Stimulated activated naive CD8-positive, alpha-beta T cell treated with anti-CD3 and anti-CD28 coated beads, Interleukin-15, amount 100 ng/mL, for 72 hours (primary cell): ENCODE results near the gene BBS12.
A peak's percentile ranks its signal among the peaks of the same experiment; 100 is the strongest.

ENCODE experiments used
- ATAC-seq: fragments of 150-1000 bp; cut with Tn5 transposase; 2 replicates; pipeline ENCODE4 v1.10.0; 2021; ENCODE audit warnings: mild to moderate bottlenecking, moderate library complexity
- DNase-seq, 2 donors: peaks; one replicate each; pipeline ENCODE4 v3.0.0; 2021 to 2022
- H3K27ac Mint-ChIP-seq, 2 donors: one replicate each; pipeline ENCODE4 v1.8.0; 2022; ENCODE audit warnings: mild to moderate bottlenecking in 2 of 2, mixed read lengths in 2 of 2, moderate library complexity in 2 of 2
- H3K27me3 Mint-ChIP-seq: one replicate; pipeline ENCODE4 v1.8.0; 2022; ENCODE audit warnings: mixed read lengths
- H3K4me1 Mint-ChIP-seq: one replicate; pipeline ENCODE4 v1.8.0; 2022; ENCODE audit warnings: mild to moderate bottlenecking, mixed read lengths
- H3K4me3 Mint-ChIP-seq, 2 donors: one replicate each; pipeline ENCODE4 v1.8.0; 2022; ENCODE audit warnings: mild to moderate bottlenecking in 2 of 2, mixed read lengths in 2 of 2, moderate library complexity in 1 of 2
- H3K9me3 Mint-ChIP-seq, 2 donors: one replicate each; pipeline ENCODE4 v1.8.0; 2022; ENCODE audit warnings: mixed read lengths in 2 of 2

BBS12 gene

DNA sequence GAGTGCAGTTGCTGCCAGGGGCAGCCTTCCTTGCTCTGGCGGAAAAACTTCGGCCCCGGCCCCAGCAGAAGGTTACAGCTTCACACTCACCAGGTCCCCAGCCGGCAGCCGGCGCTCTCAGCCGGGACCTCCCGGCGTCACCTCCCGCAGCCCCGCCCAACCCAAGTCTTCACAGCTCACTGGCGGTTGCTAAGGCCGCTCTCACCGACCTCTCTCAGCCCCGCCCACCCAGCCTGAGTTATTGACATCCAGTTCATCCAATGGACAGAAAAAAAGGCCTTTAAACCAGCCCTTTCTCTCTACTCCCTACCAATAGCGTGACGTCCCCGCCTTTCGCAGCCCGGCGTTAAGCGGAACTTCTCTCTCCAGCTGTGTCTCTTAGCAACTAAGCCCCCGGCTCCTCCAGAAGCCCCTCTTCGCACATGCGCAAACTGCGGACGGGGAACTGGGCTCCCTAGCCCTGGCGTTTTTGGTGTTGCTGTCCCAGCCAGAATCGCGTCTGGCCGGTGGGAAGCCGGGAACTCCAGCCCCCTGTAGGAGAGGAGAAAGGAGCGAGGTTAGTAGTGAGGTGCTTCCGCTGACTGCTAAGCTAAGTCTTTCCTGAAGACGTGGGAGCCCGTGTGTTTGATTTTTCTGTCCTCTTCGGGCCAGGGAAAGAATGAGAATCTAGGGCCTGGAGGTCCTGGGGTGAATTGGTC is at the start of gene BBS12:
Gene BBS12 (plus strand): TSS at position 376 of the 698 bp plus-strand sequence. CDS start 9,189 bp downstream, outside the sequence.
- DNase-seq (peak; percentile 98 to 99), ATAC-seq (peak; percentile 97)
- Mint-ChIP-seq H3K27ac (peak within 1 kb of the TSS; percentile 93 to 96), H3K27me3 (no peaks in the 10 kb centered on the region), H3K4me3 (peak within 1 kb of the TSS; percentile 97 to 98), H3K9me3 (no peaks in the 10 kb centered on the region), H3K4me1 (no peaks in the 10 kb centered on the region)

GRCh38 chr4:122686691-122687090 is 45.8 kb upstream of the BBS12 start:
- Mint-ChIP-seq H3K27me3 (peaks cover 39% of the 10 kb centered on the region), H3K4me1 (peaks cover 44% of the 10 kb centered on the region), H3K27ac (peak overlapping the region in 1 of 2 donors; percentile 100), H3K4me3 (peak overlapping the region in 1 of 2 donors; percentile 4), H3K9me3 (peaks cover 27 to 32% of the 10 kb centered on the region in 2 donors)
- ATAC-seq = peak; percentile 58
- DNase-seq = no peak

DNA sequence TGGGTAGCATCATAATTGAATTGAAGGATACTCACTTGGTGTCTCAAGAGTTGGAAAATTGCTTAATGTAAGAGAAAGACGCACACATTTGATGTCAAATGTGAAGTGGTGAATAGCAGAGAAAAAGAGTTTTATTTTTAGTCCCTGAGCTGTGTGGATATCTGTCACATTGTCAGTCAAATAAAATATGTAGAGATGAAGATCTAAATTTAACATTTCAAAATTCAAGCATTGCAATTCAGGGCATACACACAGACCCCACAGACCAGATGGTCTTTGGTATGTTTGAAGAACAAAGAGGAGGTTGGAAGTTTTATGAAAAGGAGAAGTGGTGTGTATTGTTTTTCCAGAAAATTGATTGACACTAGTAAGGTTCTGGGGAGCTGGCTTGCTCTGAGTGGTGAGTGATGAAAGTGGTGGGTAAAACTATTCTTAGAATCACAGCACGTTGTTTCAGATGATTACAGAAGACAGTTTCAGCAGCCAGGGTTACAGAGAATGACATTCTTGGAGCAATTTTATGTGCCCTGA is 44.9 kb upstream of the BBS12 start:
- Mint-ChIP-seq H3K27ac (peak overlapping the region; percentile 98 to 100), H3K9me3 (peaks cover 22 to 23% of the 10 kb centered on the region in 2 donors), H3K4me3 (peak overlapping the region; percentile 68 to 86), H3K27me3 (peaks cover 42% of the 10 kb centered on the region), H3K4me1 (peaks cover 44% of the 10 kb centered on the region)
- DNase-seq (peak in 1 of 2 donors; percentile 50), ATAC-seq (peak; percentile 74)

DNA sequence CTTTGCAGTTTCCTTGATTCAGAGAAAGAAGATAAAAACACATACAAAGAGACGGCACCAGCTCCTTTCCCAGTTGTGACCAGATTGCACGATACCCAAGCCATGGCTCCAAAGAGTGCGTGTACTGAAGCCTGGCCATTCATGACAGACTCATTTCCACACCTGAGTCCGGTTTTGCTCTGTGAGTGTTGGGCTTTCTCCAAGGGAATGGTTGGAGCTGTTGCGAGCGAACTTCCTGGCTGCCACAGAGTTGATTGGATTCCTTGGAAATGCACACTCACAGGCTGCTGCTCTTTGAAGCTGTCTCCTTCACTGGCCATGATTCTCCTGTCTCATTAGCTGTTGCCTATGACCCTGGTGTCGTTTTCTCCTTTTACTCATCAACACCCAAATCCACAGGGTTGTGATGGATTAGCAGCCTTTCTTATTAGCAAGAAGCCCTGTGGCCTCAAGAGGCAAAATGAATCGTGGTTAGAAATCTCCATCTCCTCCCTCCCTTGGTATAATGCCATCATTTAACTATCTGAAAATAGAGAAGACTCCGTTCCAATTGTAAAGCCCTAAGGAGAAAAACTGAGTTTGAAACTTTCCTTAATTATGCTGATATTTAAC is 43.9 kb upstream of the BBS12 start:
- peaks cover 14 to 15% of the 10 kb centered on the region in 2 donors for H3K9me3 Mint-ChIP-seq
- peaks cover 45% of the 10 kb centered on the region for H3K27me3 Mint-ChIP-seq
- H3K27ac Mint-ChIP-seq = peak overlapping the region; percentile 61 to 100
- H3K4me1 Mint-ChIP-seq = peaks cover 44% of the 10 kb centered on the region
- ATAC-seq (no peak), DNase-seq (no peak)
- peak overlapping the region in 1 of 2 donors; percentile 57 for H3K4me3 Mint-ChIP-seq

GRCh38 chr4:122689972-122690371 is 42.5 kb upstream of the BBS12 start:
- Mint-ChIP-seq H3K4me3 (peak overlapping the region in 1 of 2 donors; percentile 20), H3K27me3 (peaks cover 55% of the 10 kb centered on the region), H3K4me1 (peaks cover 44% of the 10 kb centered on the region), H3K27ac (no peak overlapping the region), H3K9me3 (peaks cover 2 to 10% of the 10 kb centered on the region in 2 donors)
- ATAC-seq = peak; percentile 89
- peak; percentile 26 to 70 for DNase-seq

GRCh38 chr4:122691988-122692387 is 40.5 kb upstream of the BBS12 start:
- H3K9me3 Mint-ChIP-seq = peaks cover 0 to 14% of the 10 kb centered on the region in 2 donors
- peaks cover 39% of the 10 kb centered on the region for H3K4me1 Mint-ChIP-seq
- DNase-seq (no peak), ATAC-seq (no peak)
- no peak overlapping the region for H3K27ac Mint-ChIP-seq
- H3K4me3 Mint-ChIP-seq = no peak overlapping the region
- peaks cover 75% of the 10 kb centered on the region for H3K27me3 Mint-ChIP-seq

DNA sequence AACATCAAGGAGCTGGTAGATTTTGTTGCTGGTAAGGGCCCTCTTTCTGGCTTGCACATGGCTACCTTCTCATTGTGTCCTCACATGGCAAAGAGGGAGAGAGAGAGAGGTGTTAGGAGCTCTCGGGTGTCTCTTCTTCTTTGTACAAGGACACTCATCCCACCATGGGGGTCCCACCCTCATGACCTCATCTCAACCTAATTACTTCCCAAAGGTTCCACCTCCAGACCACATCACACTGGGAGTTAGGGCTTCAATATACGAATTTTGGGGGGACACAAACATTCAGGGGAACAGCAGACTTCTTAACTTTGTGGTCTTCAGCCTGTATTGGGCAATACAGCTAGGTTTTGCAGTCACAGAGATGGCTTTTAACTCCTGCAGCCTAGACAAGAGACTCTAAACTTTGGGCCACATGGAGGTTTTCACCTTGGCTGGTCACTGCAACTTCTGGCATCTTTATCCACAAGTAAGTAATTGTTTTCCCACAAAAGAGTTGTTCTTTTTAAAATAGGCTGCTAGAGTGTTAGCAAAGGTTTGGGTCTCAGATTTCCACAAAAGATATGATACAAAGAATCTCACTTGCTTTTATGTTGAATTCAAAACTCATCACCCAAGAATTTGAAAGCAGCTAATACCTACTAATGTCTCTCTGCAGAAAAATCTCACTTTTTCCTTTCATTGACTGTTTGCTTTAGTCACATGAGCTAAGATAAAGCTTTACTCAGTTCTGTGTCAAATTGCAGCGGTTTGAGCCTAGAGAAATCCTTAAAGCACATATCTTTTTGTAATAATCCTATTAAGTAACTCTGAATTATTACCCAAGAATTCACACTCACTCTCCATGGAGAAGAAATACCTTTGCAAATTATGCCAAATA is 39.6 kb upstream of the BBS12 start:
- H3K27me3 Mint-ChIP-seq = peaks cover 84% of the 10 kb centered on the region

GRCh38 chr4:122695226-122695625 is 37.3 kb upstream of the BBS12 start:
- peaks cover 0 to 14% of the 10 kb centered on the region in 2 donors for H3K9me3 Mint-ChIP-seq
- peaks cover 75% of the 10 kb centered on the region for H3K27me3 Mint-ChIP-seq
- no peak for DNase-seq
- H3K4me1 Mint-ChIP-seq = peaks cover 7% of the 10 kb centered on the region
- no peak overlapping the region for H3K27ac Mint-ChIP-seq
- H3K4me3 Mint-ChIP-seq = no peak overlapping the region
- no peak for ATAC-seq

More for the DNA sequence above, 39.6 kb upstream of the BBS12 start:
- DNase-seq (no peak), ATAC-seq (no peak)
- H3K27ac Mint-ChIP-seq = no peak overlapping the region
- peaks cover 31% of the 10 kb centered on the region for H3K4me1 Mint-ChIP-seq
- peaks cover 0 to 14% of the 10 kb centered on the region in 2 donors for H3K9me3 Mint-ChIP-seq
- H3K4me3 Mint-ChIP-seq = no peak overlapping the region

GRCh38 chr4:122700178-122700725 is 32.3 kb upstream of the BBS12 start:
- Mint-ChIP-seq H3K9me3 (peaks cover 0 to 12% of the 10 kb centered on the region in 2 donors), H3K27me3 (peaks cover 42% of the 10 kb centered on the region), H3K4me3 (peak overlapping the region in 1 of 2 donors; percentile 84), H3K4me1 (peaks cover 11% of the 10 kb centered on the region), H3K27ac (peak overlapping the region in 1 of 2 donors; percentile 86)
- ATAC-seq (no peak), DNase-seq (no peak)

DNA sequence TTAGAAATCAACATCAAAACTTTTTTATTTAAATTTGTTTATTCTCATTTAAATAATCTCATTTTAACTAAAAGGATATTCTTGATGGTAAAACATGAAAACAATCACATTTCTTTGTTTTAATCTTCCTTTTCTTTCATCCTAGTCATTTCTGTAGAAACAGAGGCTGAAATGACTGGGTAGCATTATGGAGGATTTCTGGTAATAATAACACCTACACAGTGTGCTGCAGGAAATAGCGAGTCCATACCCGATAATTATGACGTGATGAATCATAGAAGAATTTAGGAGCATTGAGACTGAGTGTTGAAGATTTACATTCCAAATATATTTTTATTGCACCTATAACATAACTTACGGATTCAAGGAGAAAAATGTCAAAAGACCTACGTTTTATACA is 31.4 kb upstream of the BBS12 start:
- H3K4me3 Mint-ChIP-seq = peak overlapping the region in 1 of 2 donors; percentile 84
- peaks cover 34% of the 10 kb centered on the region for H3K27me3 Mint-ChIP-seq
- peak overlapping the region in 1 of 2 donors; percentile 95 for H3K27ac Mint-ChIP-seq
- peaks cover 16% of the 10 kb centered on the region for H3K4me1 Mint-ChIP-seq
- ATAC-seq (peak; percentile 83), DNase-seq (no peak)
- peaks cover 0 to 6% of the 10 kb centered on the region in 2 donors for H3K9me3 Mint-ChIP-seq

- peaks cover 0 to 6% of the 10 kb centered on the region in 2 donors for H3K9me3 Mint-ChIP-seq
- peaks cover 26% of the 10 kb centered on the region for H3K27me3 Mint-ChIP-seq
- H3K4me1 Mint-ChIP-seq = peaks cover 17% of the 10 kb centered on the region
- no peak for ATAC-seq
- H3K4me3 Mint-ChIP-seq = peak overlapping the region in 1 of 2 donors; percentile 84
- no peak overlapping the region for H3K27ac Mint-ChIP-seq
- DNase-seq = no peak
These were observed 30.5 kb upstream of the BBS12 start for GRCh38 chr4:122701965-122702364.

GRCh38 chr4:122702939-122703338 is 29.6 kb upstream of the BBS12 start:
- H3K27me3 Mint-ChIP-seq = peaks cover 24% of the 10 kb centered on the region
- ATAC-seq (no peak), DNase-seq (no peak)
- peaks cover 17% of the 10 kb centered on the region for H3K4me1 Mint-ChIP-seq
- peak overlapping the region in 1 of 2 donors; percentile 12 for H3K27ac Mint-ChIP-seq
- H3K4me3 Mint-ChIP-seq = no peak overlapping the region
- H3K9me3 Mint-ChIP-seq = peaks cover 0 to 6% of the 10 kb centered on the region in 2 donors

- peaks cover 23% of the 10 kb centered on the region for H3K27me3 Mint-ChIP-seq
- peak overlapping the region in 1 of 2 donors; percentile 92 for H3K27ac Mint-ChIP-seq
- ATAC-seq = no peak
- H3K4me3 Mint-ChIP-seq = peak overlapping the region in 1 of 2 donors; percentile 12
- H3K4me1 Mint-ChIP-seq = peaks cover 17% of the 10 kb centered on the region
- no peak for DNase-seq
- peaks cover 0 to 6% of the 10 kb centered on the region in 2 donors for H3K9me3 Mint-ChIP-seq
These were observed 28.6 kb upstream of the BBS12 start for GRCh38 chr4:122703868-122704267.

DNA sequence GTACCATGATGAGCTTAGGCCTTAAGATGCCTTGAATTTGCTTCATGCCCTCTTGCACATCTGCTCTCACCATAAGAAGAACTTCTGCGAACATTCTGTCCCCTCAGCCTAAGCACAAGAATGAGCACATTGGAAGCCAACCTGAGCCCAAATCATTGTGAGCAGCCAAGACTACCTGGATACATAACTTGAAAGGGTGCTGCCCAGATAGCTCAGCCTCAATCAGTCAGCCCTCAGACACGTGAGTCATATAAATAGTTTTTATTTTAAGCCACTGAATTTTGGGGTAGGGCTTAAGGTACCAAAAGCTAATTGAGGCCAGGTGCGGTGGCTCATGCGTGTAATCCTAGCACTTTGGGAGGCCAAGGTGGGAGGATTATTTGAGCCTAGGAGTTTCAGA is 27.5 kb upstream of the BBS12 start:
- H3K9me3 Mint-ChIP-seq = peaks cover 0 to 6% of the 10 kb centered on the region in 2 donors
- H3K4me3 Mint-ChIP-seq = peak overlapping the region in 1 of 2 donors; percentile 67
- H3K27ac Mint-ChIP-seq = peak overlapping the region in 1 of 2 donors; percentile 92
- DNase-seq = no peak
- H3K27me3 Mint-ChIP-seq = peaks cover 23% of the 10 kb centered on the region
- peaks cover 17% of the 10 kb centered on the region for H3K4me1 Mint-ChIP-seq
- ATAC-seq = peak; percentile 71
